Esophagus (tissue), 2 donors: ENCODE measurements around the gene ATP8A2. TPM values are rescaled to one million over a fixed set of nuclear protein-coding genes. Genes with fewer than 3 reads are reported as not detected.
"Not testable (repeated sequence)": the region's sequence is repeated elsewhere in the genome, so short reads cannot be mapped to it uniquely, and the experiment has no call there.

ENCODE experiments used
- H3K27ac ChIP-seq, 2 donors: one replicate each; pipeline ENCODE4 v1.5.1; 2013; ENCODE audit warnings: low read depth in 2 of 2, mild to moderate bottlenecking in 2 of 2, inconsistent platforms in 1 of 2, low read length in 1 of 2, moderate library complexity in 1 of 2
- H3K27me3 ChIP-seq, 2 donors: one replicate each; pipeline ENCODE4 v1.6.1; 2013; ENCODE audit warnings: low read length in 2 of 2, control low read depth in 1 of 2, mild to moderate bottlenecking in 1 of 2; ENCODE audit not compliant: insufficient read depth in 2 of 2, control insufficient read depth in 1 of 2
- H3K36me3 ChIP-seq, 2 donors: one replicate each; pipeline ENCODE4 v1.6.1; 2013; ENCODE audit warnings: low read length in 1 of 2; ENCODE audit not compliant: control insufficient read depth in 2 of 2, insufficient read depth in 2 of 2
- H3K4me1 ChIP-seq, 2 donors: one replicate each; pipeline ENCODE4 v1.6.1; 2013; ENCODE audit warnings: low read length in 1 of 2; ENCODE audit not compliant: control insufficient read depth in 2 of 2, insufficient read depth in 2 of 2
- H3K4me3 ChIP-seq, 2 donors: one replicate each; pipeline ENCODE4 v1.5.1; 2013; ENCODE audit warnings: low read length in 2 of 2, mild to moderate bottlenecking in 2 of 2, low read depth in 1 of 2, moderate library complexity in 1 of 2
- H3K9me3 ChIP-seq, 2 donors: one replicate each; pipeline ENCODE4 v1.6.1; 2013; ENCODE audit warnings: mild to moderate bottlenecking in 2 of 2, low read depth in 1 of 2, low read length in 1 of 2, moderate library complexity in 1 of 2; ENCODE audit not compliant: control insufficient read depth in 2 of 2, insufficient read depth in 1 of 2
- WGBS, 2 donors: extraction: QIAGEN DNeasy Blood & Tissue Kit; methylation state at CpG; one replicate each; pipeline ENCODE4 v1.1.7; 2013; 5-methylcytosine and 5-hydroxymethylcytosine counted together
- polyA plus RNA-seq, 2 donors: library from polyadenylated mRNA; stranded (reverse); fragments of 200-250 nt; gene quantifications; one replicate each; pipeline ENCODE4 v1.2.3, GENCODE V29; 2013
- donor health status: healthy with polysubstance abuse.
- donor health status: Bipolar disorder and iron deficiency.

ATP8A2 gene
- polyA plus RNA-seq, 2 donors: 0.01 TPM; not detected in 1

GRCh38 chr13:26066492-26066891 lies 694.7 kb downstream of the ATP8A2 start:
- not testable (repeated sequence) for H3K4me3 ChIP-seq, H3K9me3 ChIP-seq, H3K27me3 ChIP-seq, H3K4me1 ChIP-seq, H3K27ac ChIP-seq, H3K36me3 ChIP-seq
- WGBS, 2 donors: 72 to 77% methylated on average over 7 of the region's 7 CpGs

GRCh38 chr13:26067601-26068000 lies 695.8 kb downstream of the ATP8A2 start:
- WGBS, 2 donors: 91 to 95% methylated on average over 3 of the region's 3 CpGs
- Histone ChIP-seq H3K9me3 (no peaks in the 10 kb centered on the region), H3K36me3 (no peaks in the 10 kb centered on the region)

GRCh38 chr13:26068372-26068771 lies 696.6 kb downstream of the ATP8A2 start:
- H3K27ac ChIP-seq, H3K4me1 ChIP-seq, H3K36me3 ChIP-seq, H3K4me3 ChIP-seq, H3K27me3 ChIP-seq, H3K9me3 ChIP-seq: not testable (repeated sequence)
- WGBS, 2 donors: 97 to 98% methylated on average over 2 of the region's 2 CpGs

More at GRCh38 chr13:26067601-26068000, 695.8 kb downstream of the ATP8A2 start:
- Histone ChIP-seq H3K4me3 (no peak overlapping the region), H3K4me1 (no peaks in the 10 kb centered on the region), H3K27ac (no peak overlapping the region), H3K27me3 (no peaks in the 10 kb centered on the region)

GRCh38 chr13:26069642-26070041 lies 697.9 kb downstream of the ATP8A2 start:
- H3K27ac ChIP-seq, H3K4me3 ChIP-seq, H3K36me3 ChIP-seq, H3K4me1 ChIP-seq, H3K9me3 ChIP-seq, H3K27me3 ChIP-seq: not testable (repeated sequence)
- 80% methylated on average over 8 of the region's 8 CpGs for WGBS, 2 donors

- 84% methylated on average over 2 of the region's 2 CpGs for WGBS, 2 donors
- H3K27me3 ChIP-seq: no peaks in the 10 kb centered on the region
Observed at GRCh38 chr13:26071691-26072090, 699.9 kb downstream of the ATP8A2 start.

GRCh38 chr13:26072335-26072734 lies 700.6 kb downstream of the ATP8A2 start:
- H3K4me3 ChIP-seq, H3K27ac ChIP-seq, H3K27me3 ChIP-seq, H3K4me1 ChIP-seq, H3K9me3 ChIP-seq, H3K36me3 ChIP-seq: not testable (repeated sequence)
- 13 to 14% methylated on average over 4 to 5 of the region's 7 CpGs for WGBS, 2 donors

More at GRCh38 chr13:26071691-26072090, 699.9 kb downstream of the ATP8A2 start:
- Histone ChIP-seq H3K4me3 (no peak overlapping the region), H3K9me3 (no peaks in the 10 kb centered on the region), H3K27ac (no peak overlapping the region), H3K36me3 (no peaks in the 10 kb centered on the region), H3K4me1 (no peaks in the 10 kb centered on the region)

GRCh38 chr13:26074706-26075105 lies 702.9 kb downstream of the ATP8A2 start:
- no peaks in the 10 kb centered on the region for H3K4me1 ChIP-seq
- H3K27me3 ChIP-seq: no peaks in the 10 kb centered on the region
- H3K4me3 ChIP-seq: no peak overlapping the region
- 15 to 30% methylated on average over 16 of the region's 16 CpGs for WGBS, 2 donors
- H3K27ac ChIP-seq: no peak overlapping the region
- H3K9me3 ChIP-seq: no peaks in the 10 kb centered on the region
- H3K36me3 ChIP-seq: no peaks in the 10 kb centered on the region

Other genes with a start within 250 kb of the ATP8A2 start
- not detected for gene AMER2, start 199.7 kb upstream of the ATP8A2 start, polyA plus RNA-seq
- gene MTMR6, start 84.5 kb upstream of the ATP8A2 start, polyA plus RNA-seq: 1 to 10 TPM; 2.4 to 4.5 TPM
- gene NUP58, start 70.3 kb upstream of the ATP8A2 start, polyA plus RNA-seq: 1 to 10 TPM; 8.9 TPM